K562 (cell line): ENCODE measurements around the gene MIDN.

Experiments used
- ATF3 ChIP-seq, 2 experiments: fragments of 450-650 bp in 1 of 2; sonication (generic) in 1 of 2; formaldehyde crosslinking in 1 of 2; IDR thresholded peaks in 1 of 2; conservative IDR thresholded peaks in 1 of 2; 2 replicates each; pipeline versions ENCODE4 v1.6.1 to v1.8.1; 2016 to 2023; ENCODE audit warnings: mild to moderate bottlenecking in 2 of 2, moderate library complexity in 2 of 2, inconsistent platforms in 1 of 2, missing genetic modification reagents in 1 of 2
- E2F1 ChIP-seq: sonication (generic); formaldehyde crosslinking; IDR thresholded peaks from 2 replicates; pipeline ENCODE4 v1.8.1; 2023; ENCODE audit warnings: mild to moderate bottlenecking, missing genetic modification reagents, moderate library complexity
- NRF1 ChIP-seq, 2 experiments: fragments of 450-650 bp; IDR thresholded peaks in 1 of 2; conservative IDR thresholded peaks in 1 of 2; 2 replicates each; pipeline ENCODE4 v1.6.1; 2014; ENCODE audit warnings: mild to moderate bottlenecking in 2 of 2
- RERE ChIP-seq: sonication (generic); formaldehyde crosslinking; IDR thresholded peaks from 2 replicates; pipeline ENCODE4 v1.8.0; 2023; ENCODE audit warnings: missing genetic modification reagents, mild to moderate bottlenecking, borderline replicate concordance
- ZBTB9 ChIP-seq: fragments of 450-650 bp; formaldehyde crosslinking; IDR thresholded peaks from 2 replicates; pipeline ENCODE4 v1.4.0; 2020; ENCODE audit warnings: mild to moderate bottlenecking, moderate library complexity

- TF ChIP-seq NRF1 (conservative IDR thresholded peaks at IDR 0.05 in 1 of 2, IDR thresholded peaks at IDR 0.05 in 1 of 2) (peak; percentile 31 to 50; a peak in 3 of 4 replicates), ATF3 (IDR thresholded peaks at IDR 0.05) (peak; percentile 94), ATF3 (CRISPR knock-in tag; conservative IDR thresholded peaks at IDR 0.05) (no peak), E2F1 (no peak), ZBTB9 (no peak), RERE (CRISPR knock-in tag) (no peak)
Observed at GRCh38 chr19:1252821-1253513, 4.6 kb downstream of the MIDN start.
